ENCODE results near the gene GALNT14. TPM values are rescaled to one million over a fixed set of nuclear protein-coding genes. Genes with fewer than 3 reads are reported as not detected.

Gene GALNT14
- total and polyA plus RNA-seq, 2 of the 8 experiments (the other 6 are each of a cell fraction or from before 2014, with no cell fraction given): 13.0 to 13.7 TPM

DNA sequence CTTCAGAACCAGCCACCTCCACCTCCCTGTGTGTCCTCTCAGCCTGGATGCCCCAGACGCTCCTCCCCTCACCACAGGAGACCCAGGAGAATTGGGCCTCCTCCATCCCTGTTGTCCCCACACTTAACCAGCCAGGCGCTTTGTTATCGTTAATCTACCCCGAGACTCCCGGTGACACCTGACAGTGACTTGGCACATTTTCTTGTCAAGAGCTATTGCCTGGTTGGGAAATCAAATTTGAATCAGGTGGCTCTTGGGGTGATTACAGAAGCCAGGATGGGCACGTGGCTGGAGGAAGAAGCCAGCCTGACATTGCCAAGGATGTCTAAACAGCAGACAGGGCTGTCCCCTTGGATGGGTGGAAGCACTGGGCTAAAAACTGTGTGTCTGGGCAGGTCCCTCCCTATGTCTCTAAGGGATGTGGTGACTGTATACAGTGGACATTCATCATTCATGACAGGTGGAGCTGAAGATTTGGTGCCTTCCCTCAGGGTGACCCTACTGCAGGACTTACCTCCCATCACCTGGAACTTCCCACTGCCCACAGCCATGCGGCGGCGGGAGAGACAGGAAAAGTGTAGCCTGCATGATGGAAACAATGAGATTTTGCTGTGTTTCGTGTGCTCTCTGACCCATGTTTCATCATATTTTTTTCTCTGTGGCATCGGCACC lies 173.8 kb downstream of the GALNT14 start:
- no peak overlapping the region for H3K9ac ChIP-seq (replicated peaks in 1 of 4; ENCODE audit: extremely low read depth in 1 of 4, low read depth in 3 of 4, low read length in 3 of 4)
- CTCF ChIA-PET (ENCODE audit: partially characterized antibody): interaction anchor here (0.6 to 1.2 kb wide), 3 partner anchors 14 to 17 kb away, joined by 3 read pairs; no protein-coding TSS in a partner anchor

More for the DNA sequence above, 173.8 kb downstream of the GALNT14 start:
- Histone ChIP-seq H2BK120ac (replicated peaks; ENCODE audit: low read depth, low read length) (no peak overlapping the region), H3K27me3 (replicated peaks in 1 of 4; ENCODE audit: control insufficient read depth in 3 of 4, extremely low read depth in 1 of 4, insufficient read depth in 3 of 4, low read length in 3 of 4) (no peaks in the 10 kb centered on the region), H3K18ac (ENCODE audit: extremely low read depth, low read length) (no peak overlapping the region), H3K9me3 (ENCODE audit: insufficient read depth in 2 of 2, low read depth in 1 of 2, low read length in 1 of 2) (no peaks in the 10 kb centered on the region), H3K23ac (ENCODE audit: insufficient read length) (no peak overlapping the region), H2AK5ac (ENCODE audit: low read depth, low read length) (no peak overlapping the region), H3K36me3 (ENCODE audit: control insufficient read depth in 2 of 4, insufficient read depth in 4 of 4, low read length in 3 of 4) (no peaks in the 10 kb centered on the region), H3K23me2 (ENCODE audit: low read depth, low read length) (no peaks in the 10 kb centered on the region), H3K79me2 (ENCODE audit: control insufficient read depth in 1 of 2, insufficient read depth in 2 of 2, low read length in 2 of 2) (no peaks in the 10 kb centered on the region), H4K91ac (replicated peaks; ENCODE audit: insufficient read length, low read length) (no peak overlapping the region), H2BK5ac (ENCODE audit: low read depth, low read length) (no peak overlapping the region), H3K4ac (replicated peaks; ENCODE audit: insufficient read length, low read depth, low read length) (no peak overlapping the region), H4K5ac (ENCODE audit: insufficient read length, low read depth, low read length) (no peak overlapping the region), H3K27ac (ENCODE audit: low read depth, low read length) (no peak overlapping the region), H4K8ac (ENCODE audit: extremely low read depth, insufficient read depth, low read length) (no peak overlapping the region), H3K79me1 (ENCODE audit: low read depth, low read length) (no peaks in the 10 kb centered on the region), H3K4me3 (ENCODE audit: extremely low read depth in 1 of 4, insufficient read depth in 2 of 4, low read depth in 3 of 4, low read length in 4 of 4) (no peak overlapping the region), H4K20me1 (replicated peaks in 1 of 2; ENCODE audit: control insufficient read depth in 1 of 2, insufficient read depth in 2 of 2, low read length in 2 of 2) (no peaks in the 10 kb centered on the region), H3K56ac (replicated peaks; ENCODE audit: insufficient read length, low read depth, low read length) (no peak overlapping the region), H3K14ac (ENCODE audit: insufficient read length) (no peak overlapping the region), H2BK15ac (ENCODE audit: low read length) (no peak overlapping the region), H3K4me2 (ENCODE audit: insufficient read depth in 1 of 2, low read depth in 2 of 2, low read length in 2 of 2) (no peak overlapping the region), H2AFZ (ENCODE audit: low read length) (no peak overlapping the region), H2BK20ac (ENCODE audit: low read length) (no peak overlapping the region), H3K4me1 (replicated peaks in 1 of 4; ENCODE audit: control insufficient read depth in 3 of 4, insufficient read depth in 4 of 4, low read length in 3 of 4) (no peaks in the 10 kb centered on the region; a peak in 1 of 7 replicates), H2BK12ac (ENCODE audit: low read depth, low read length) (no peak overlapping the region)
- TF ChIP-seq BACH1 (IDR thresholded peaks at IDR 0.05; ENCODE audit: low read length): no peak
- POLR2A ChIA-PET (ENCODE audit: partially characterized antibody): interaction anchor here (1.4 kb wide), 1 partner anchor 8 kb away, joined by 3 read pairs; no protein-coding TSS in a partner anchor
- no peak for DNase-seq (ENCODE audit: low read depth in 1 of 2, low spot score in 2 of 2)
- WGBS, 2 experiments (ENCODE audit: extremely low coverage in 1 of 2, insufficient coverage in 1 of 2, insufficient read length in 1 of 2, insufficient replicate concordance in 2 of 2, low coverage in 1 of 2, low lambda C conversion rate in 2 of 2, missing lambda C conversion rate in 1 of 2): 84% methylated on average over 11 of the region's 11 CpGs; no CpG with 5 or more reads in 1 of the 2 experiments
- no peak for FAIRE-seq

Measured in H1 (cell line).